Mesenchymal stem cell (in vitro differentiated cells and primary cell): ENCODE measurements around the gene MKLN1.

Experiments used
- DNase-seq: peaks from one replicate; pipeline ENCODE4 v3.0.0-alpha.2; 2013
- H2AFZ ChIP-seq: one replicate; pipeline ENCODE4 v1.6.1; 2013; ENCODE audit warnings: low read depth, mild to moderate bottlenecking, control low read depth, inconsistent platforms, low read length, moderate library complexity
- H2AK5ac ChIP-seq: 2 replicates; pipeline ENCODE4 v1.6.1; 2013; ENCODE audit warnings: low read length, moderate library complexity, mild to moderate bottlenecking, inconsistent platforms; ENCODE audit not compliant: severe bottlenecking
- H2BK120ac ChIP-seq: one replicate; pipeline ENCODE4 v1.6.1; 2013; ENCODE audit warnings: low read depth, mild to moderate bottlenecking, inconsistent platforms, low read length, moderate library complexity
- H2BK12ac ChIP-seq, 2 experiments: one replicate each; pipeline ENCODE4 v1.6.1; 2013; ENCODE audit warnings: inconsistent platforms in 2 of 2, low read length in 2 of 2, mild to moderate bottlenecking in 2 of 2, moderate library complexity in 2 of 2, control low read depth in 1 of 2
- H2BK15ac ChIP-seq: one replicate; pipeline ENCODE4 v1.6.1; 2013; ENCODE audit warnings: mild to moderate bottlenecking, low read depth, inconsistent platforms; ENCODE audit not compliant: poor library complexity, severe bottlenecking
- H2BK5ac ChIP-seq: 2 replicates; pipeline ENCODE4 v1.6.1; 2013; ENCODE audit warnings: low read depth, mild to moderate bottlenecking, low read length, control low read depth, inconsistent platforms; ENCODE audit not compliant: poor library complexity, severe bottlenecking
- H3K14ac ChIP-seq, 2 experiments: one replicate each; pipeline ENCODE4 v1.6.1; 2013; ENCODE audit warnings: inconsistent platforms in 2 of 2, low read length in 2 of 2, control low read depth in 1 of 2, mild to moderate bottlenecking in 1 of 2, moderate library complexity in 1 of 2
- H3K18ac ChIP-seq, 2 experiments: one replicate each; pipeline ENCODE4 v1.6.1; 2013; ENCODE audit warnings: inconsistent platforms in 2 of 2, low read length in 2 of 2, control low read depth in 1 of 2, low read depth in 1 of 2, mild to moderate bottlenecking in 1 of 2
- H3K23ac ChIP-seq, 2 experiments: one replicate each; pipeline ENCODE4 v1.6.1; 2013; ENCODE audit warnings: inconsistent platforms in 2 of 2, low read length in 2 of 2, mild to moderate bottlenecking in 2 of 2, moderate library complexity in 2 of 2, control low read depth in 1 of 2
- H3K27ac ChIP-seq: 2 replicates; pipeline ENCODE4 v1.5.1; 2013; ENCODE audit warnings: mild to moderate bottlenecking, moderate library complexity, low read length, control low read depth, inconsistent platforms; ENCODE audit not compliant: poor library complexity, severe bottlenecking
- H3K27me3 ChIP-seq, 2 experiments: 2 replicates each; pipeline versions ENCODE4 v1.6.1 to v1.7.0; 2013; ENCODE audit warnings: low read length in 2 of 2, mild to moderate bottlenecking in 2 of 2, moderate library complexity in 2 of 2, control low read depth in 1 of 2, inconsistent platforms in 1 of 2; ENCODE audit not compliant: control insufficient read depth in 1 of 2, insufficient read depth in 1 of 2
- H3K36me3 ChIP-seq, 2 experiments: 2 replicates each; pipeline versions ENCODE4 v1.6.1 to v1.7.0; 2013; ENCODE audit warnings: low read length in 2 of 2, control low read depth in 1 of 2, inconsistent platforms in 1 of 2, low read depth in 1 of 2, mild to moderate bottlenecking in 1 of 2; ENCODE audit not compliant: insufficient read depth in 2 of 2, control insufficient read depth in 1 of 2
- H3K4ac ChIP-seq, 2 experiments: one replicate each; pipeline ENCODE4 v1.6.1; 2013; ENCODE audit warnings: inconsistent platforms in 2 of 2, low read length in 2 of 2, mild to moderate bottlenecking in 2 of 2, moderate library complexity in 2 of 2, control low read depth in 1 of 2, low read depth in 1 of 2
- H3K4me1 ChIP-seq: 2 replicates; pipeline ENCODE4 v1.6.1; 2013; ENCODE audit warnings: low read depth, low read length, control low read depth; ENCODE audit not compliant: control insufficient read depth, insufficient read depth
- H3K4me2 ChIP-seq: 2 replicates; pipeline ENCODE4 v1.6.1; 2013; ENCODE audit warnings: low read length, mild to moderate bottlenecking, inconsistent platforms; ENCODE audit not compliant: poor library complexity, severe bottlenecking
- H3K4me3 ChIP-seq, 2 experiments: 2 replicates each; pipeline versions ENCODE4 v1.5.1 to v1.7.0; 2013; ENCODE audit warnings: low read length in 2 of 2, mild to moderate bottlenecking in 2 of 2, control low read depth in 1 of 2, low read depth in 1 of 2; ENCODE audit not compliant: insufficient read depth in 1 of 2
- H3K79me1 ChIP-seq: replicated peaks from 2 replicates; pipeline ENCODE4 v1.6.1; 2013; ENCODE audit warnings: mild to moderate bottlenecking, control low read depth, low read length, inconsistent platforms; ENCODE audit not compliant: poor library complexity, severe bottlenecking
- H3K9ac ChIP-seq: 2 replicates; pipeline ENCODE4 v1.7.0; 2013; ENCODE audit warnings: mild to moderate bottlenecking, low read length, moderate library complexity
- H3K9me3 ChIP-seq: 2 replicates; pipeline ENCODE4 v1.7.0; 2013; ENCODE audit warnings: mild to moderate bottlenecking, low read length; ENCODE audit not compliant: control insufficient read depth
- H4K8ac ChIP-seq: one replicate; pipeline ENCODE4 v1.6.1; 2013; ENCODE audit warnings: inconsistent platforms, mild to moderate bottlenecking, low read length, moderate library complexity
- H4K91ac ChIP-seq: one replicate; pipeline ENCODE4 v1.6.1; 2013; ENCODE audit warnings: mild to moderate bottlenecking, low read length, inconsistent platforms
- WGBS: methylation state at CpG from one replicate; pipeline ENCODE4 v1.1.7; 2013; ENCODE audit warnings: mixed read lengths; 5-methylcytosine and 5-hydroxymethylcytosine counted together

Gene MKLN1

GRCh38 chr7:131505636-131506557 lies 178.2 kb downstream of the MKLN1 start:
- peaks cover 25% of the 10 kb centered on the region for H3K4me1 ChIP-seq
- no peak overlapping the region for H3K27ac ChIP-seq
- no peak for DNase-seq
- no peaks in the 10 kb centered on the region for H3K27me3 ChIP-seq
- no peak overlapping the region for H3K18ac ChIP-seq
- no peak overlapping the region for H3K4ac ChIP-seq
- H3K36me3 ChIP-seq: peaks cover 0 to 17% of the 10 kb centered on the region in 2 experiments
- H3K4me3 ChIP-seq: no peak overlapping the region
- H2BK120ac ChIP-seq: no peak overlapping the region
- no peak overlapping the region for H3K23ac ChIP-seq
- H4K91ac ChIP-seq: no peak overlapping the region
- no peaks in the 10 kb centered on the region for H3K9me3 ChIP-seq
- no peak overlapping the region for H2BK5ac ChIP-seq
- no peak overlapping the region for H3K4me2 ChIP-seq
- H2BK15ac ChIP-seq: no peak overlapping the region
- no peak overlapping the region for H3K14ac ChIP-seq
- 92% methylated on average over 28 of the region's 30 CpGs for WGBS
- no peak overlapping the region for H4K8ac ChIP-seq
- no peaks in the 10 kb centered on the region for H3K79me1 ChIP-seq
- no peak overlapping the region for H2BK12ac ChIP-seq
- H2AFZ ChIP-seq: no peak overlapping the region
- H2AK5ac ChIP-seq: no peak overlapping the region
- no peak overlapping the region for H3K9ac ChIP-seq

DNA sequence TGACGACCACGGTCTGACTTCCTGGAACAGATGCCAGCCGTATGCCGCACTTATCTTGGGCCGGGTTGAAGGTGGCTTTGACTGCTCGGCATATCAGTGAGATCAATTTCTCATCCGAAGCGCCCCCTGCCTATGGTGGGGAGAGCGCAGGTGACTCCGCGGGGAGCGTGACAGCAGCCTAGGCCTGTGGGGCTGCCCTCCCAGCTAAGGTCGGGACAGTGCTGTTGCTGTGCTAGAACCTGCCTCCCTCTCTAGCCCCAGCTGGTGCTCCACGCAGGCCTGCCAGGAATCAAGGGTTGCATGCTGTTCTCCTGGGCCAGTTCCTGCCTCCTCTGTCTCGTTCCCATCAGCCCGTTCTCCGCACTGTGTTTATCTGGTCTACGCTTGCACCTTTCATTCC lies 178.9 kb downstream of the MKLN1 start:
- Histone ChIP-seq H2AFZ (no peak overlapping the region), H3K4me3 (no peak overlapping the region), H3K79me1 (no peaks in the 10 kb centered on the region), H2BK5ac (no peak overlapping the region), H3K36me3 (peaks cover 0 to 17% of the 10 kb centered on the region in 2 experiments), H3K14ac (no peak overlapping the region), H3K18ac (no peak overlapping the region), H3K4ac (no peak overlapping the region), H4K91ac (no peak overlapping the region), H2BK120ac (no peak overlapping the region), H2BK15ac (no peak overlapping the region), H3K23ac (no peak overlapping the region), H3K9ac (no peak overlapping the region), H3K9me3 (no peaks in the 10 kb centered on the region), H2AK5ac (no peak overlapping the region), H3K4me1 (peaks cover 25% of the 10 kb centered on the region), H2BK12ac (no peak overlapping the region), H3K27ac (no peak overlapping the region), H3K27me3 (no peaks in the 10 kb centered on the region), H3K4me2 (no peak overlapping the region), H4K8ac (no peak overlapping the region)
- no peak for DNase-seq
- 91% methylated on average over 18 of the region's 18 CpGs for WGBS

- Histone ChIP-seq H3K79me1 (no peaks in the 10 kb centered on the region), H2BK120ac (no peak overlapping the region), H3K4me2 (no peak overlapping the region), H3K4ac (no peak overlapping the region), H3K27me3 (no peaks in the 10 kb centered on the region), H3K9ac (peak overlapping the region; percentile 45), H2AK5ac (no peak overlapping the region), H4K91ac (no peak overlapping the region), H3K4me3 (no peak overlapping the region), H3K18ac (no peak overlapping the region), H3K14ac (no peak overlapping the region), H4K8ac (no peak overlapping the region), H3K27ac (no peak overlapping the region), H3K36me3 (peaks cover 0 to 17% of the 10 kb centered on the region in 2 experiments), H2BK12ac (no peak overlapping the region), H2BK5ac (no peak overlapping the region), H3K23ac (no peak overlapping the region), H3K9me3 (no peaks in the 10 kb centered on the region), H2BK15ac (no peak overlapping the region), H2AFZ (no peak overlapping the region), H3K4me1 (peaks cover 14% of the 10 kb centered on the region)
- DNase-seq: peak; percentile 63
- WGBS: 46% methylated on average over 14 of the region's 14 CpGs
Observed at GRCh38 chr7:131507592-131508331, 180.1 kb downstream of the MKLN1 start.
